GM18517 (cell line): ENCODE results near the gene MYMK.

Source experiments
- ATAC-seq: cut with Tn5 transposase; IDR thresholded peaks from one replicate; pipeline ENCODE4 v1.9.1; 2021; ENCODE audit warnings: mild to moderate bottlenecking, moderate library complexity; ENCODE audit not compliant: unreplicated experiment

MYMK gene

DNA sequence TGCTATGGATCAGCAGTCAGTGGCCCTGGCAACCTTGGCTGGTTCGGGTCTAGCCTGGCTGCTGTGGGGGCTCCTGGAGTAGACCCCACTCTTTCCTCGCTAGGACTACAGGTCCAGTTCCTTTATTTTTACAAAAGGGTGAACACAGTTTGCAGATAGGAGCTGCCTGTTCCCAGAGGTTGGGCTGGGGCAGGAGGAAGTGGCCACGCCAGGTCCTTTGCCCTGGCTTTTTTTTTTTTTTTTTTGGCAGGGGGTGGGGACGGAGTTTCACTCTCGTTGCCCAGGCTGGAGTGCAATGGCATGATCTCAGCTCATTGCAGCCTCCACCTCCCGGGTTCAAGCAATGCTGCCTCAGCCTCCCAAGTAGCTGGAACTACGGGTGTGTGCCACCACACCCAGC lies 53.8 kb downstream of the MYMK start:
- ATAC-seq = no peak

DNA sequence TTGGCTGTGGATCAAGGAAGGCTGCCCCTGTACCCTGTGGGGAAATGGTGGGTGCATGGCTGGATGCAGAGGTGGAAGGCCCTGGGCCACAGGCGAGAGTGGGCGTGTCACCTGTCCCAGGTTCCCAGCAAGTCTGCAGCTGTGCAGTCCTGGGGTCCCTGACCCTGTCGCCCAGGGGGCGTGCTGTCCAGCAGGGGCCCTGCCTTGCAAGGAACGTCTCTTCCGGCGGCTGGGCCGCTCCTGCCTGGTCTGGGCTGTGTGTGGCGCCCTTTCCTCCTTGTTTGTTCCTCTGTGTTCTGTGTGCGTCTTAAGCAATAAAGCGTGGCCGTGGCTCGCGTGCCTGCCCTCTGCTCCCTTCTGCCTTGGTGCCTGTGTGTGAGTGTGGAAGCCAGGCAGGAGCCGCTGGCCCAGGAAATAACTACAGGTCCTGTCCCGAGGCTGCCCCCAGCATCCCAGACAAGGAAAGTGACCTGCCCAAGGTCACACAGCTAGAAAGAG lies 54.3 kb downstream of the MYMK start:
- ATAC-seq = no peak

DNA sequence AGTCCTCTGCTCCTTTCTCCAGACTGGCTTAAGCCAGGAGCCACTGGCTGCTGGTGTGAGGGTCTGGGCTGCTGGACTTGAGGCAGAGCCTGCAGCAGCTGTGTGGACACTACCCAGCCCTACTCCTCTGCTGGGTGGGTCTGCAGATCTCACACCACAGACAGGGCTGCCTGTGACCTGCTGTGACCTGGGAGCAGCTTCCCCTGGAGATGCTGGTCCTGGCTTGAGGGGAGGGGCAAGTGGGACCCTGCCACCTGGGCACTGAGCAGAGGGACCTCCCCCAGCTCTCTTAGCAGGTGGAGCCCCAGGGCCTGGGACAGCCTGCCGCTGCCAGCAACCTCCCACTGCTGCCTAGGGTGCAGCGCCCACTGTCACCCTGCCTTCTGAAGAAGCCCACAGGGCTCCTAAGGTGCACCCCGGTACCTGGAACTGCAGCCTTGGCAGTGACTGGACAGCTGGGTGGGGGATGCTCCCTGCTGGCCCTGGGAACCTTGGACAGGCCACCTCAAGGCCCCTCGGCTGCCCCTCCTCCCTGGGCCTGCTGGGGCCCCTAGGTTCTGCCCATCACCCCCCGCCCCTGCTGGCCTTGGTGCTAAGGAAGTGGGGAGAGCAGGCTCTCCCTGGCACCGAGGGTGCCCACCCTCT lies 55.9 kb downstream of the MYMK start:
- no peak for ATAC-seq

DNA sequence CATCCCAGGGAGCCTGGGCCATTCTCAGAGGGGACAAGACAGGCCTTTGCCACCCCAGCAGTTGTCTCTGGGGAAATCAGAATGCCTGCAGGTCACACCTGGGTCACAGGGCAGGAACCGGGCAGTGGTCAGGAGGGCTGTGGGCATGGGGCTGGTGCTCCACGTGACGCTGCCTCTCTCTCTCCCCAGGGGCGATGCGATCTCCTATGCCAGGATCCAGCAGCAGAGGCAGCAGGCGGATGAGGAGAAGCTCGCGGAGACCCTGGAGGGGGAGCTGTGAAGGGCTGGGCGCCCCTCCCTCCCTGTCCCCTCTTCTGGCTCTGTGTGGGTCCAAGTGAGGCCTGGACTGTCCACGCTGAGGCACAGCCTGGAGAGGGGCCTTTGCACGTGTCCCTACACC lies 56.4 kb downstream of the MYMK start:
- no peak for ATAC-seq

DNA sequence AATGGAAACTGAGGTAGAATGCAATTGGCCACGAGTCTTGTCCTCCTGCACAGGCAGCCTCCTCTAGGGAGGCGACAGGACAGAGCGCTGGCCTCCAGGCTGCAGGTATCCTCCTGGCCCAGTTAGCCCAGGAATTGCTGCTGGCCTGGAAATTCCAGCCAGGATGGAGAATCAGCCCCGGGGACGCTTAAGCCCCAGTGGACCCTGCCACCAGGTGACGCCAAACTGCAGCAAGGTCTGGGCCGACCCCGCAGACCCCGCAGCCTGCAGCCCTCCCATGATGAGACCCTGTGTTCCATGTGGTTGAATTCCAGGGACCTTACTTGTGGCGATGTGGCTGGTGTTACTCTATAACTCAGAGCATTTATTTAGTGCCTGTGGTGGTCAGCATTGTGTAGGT lies 57.7 kb downstream of the MYMK start:
- no peak for ATAC-seq

DNA sequence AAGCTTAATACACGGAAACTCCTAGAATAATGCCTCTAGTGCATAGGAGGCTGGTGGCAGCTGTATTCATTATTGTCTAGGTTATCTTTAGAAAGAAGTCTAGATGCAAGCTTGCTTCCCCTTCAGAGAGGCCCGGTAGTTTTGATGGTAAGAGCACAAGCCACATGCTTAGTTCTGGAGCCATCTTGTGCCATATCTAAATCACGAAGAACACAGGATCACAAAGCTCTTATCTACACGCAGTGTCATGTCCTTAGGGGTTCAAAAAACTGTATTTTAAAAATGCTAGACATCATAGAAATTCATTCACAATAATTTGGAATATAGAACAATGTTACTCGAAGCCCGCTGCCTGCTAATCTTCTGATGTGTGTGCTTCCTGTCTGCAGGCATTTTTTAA lies 58.8 kb downstream of the MYMK start:
- ATAC-seq = no peak

DNA sequence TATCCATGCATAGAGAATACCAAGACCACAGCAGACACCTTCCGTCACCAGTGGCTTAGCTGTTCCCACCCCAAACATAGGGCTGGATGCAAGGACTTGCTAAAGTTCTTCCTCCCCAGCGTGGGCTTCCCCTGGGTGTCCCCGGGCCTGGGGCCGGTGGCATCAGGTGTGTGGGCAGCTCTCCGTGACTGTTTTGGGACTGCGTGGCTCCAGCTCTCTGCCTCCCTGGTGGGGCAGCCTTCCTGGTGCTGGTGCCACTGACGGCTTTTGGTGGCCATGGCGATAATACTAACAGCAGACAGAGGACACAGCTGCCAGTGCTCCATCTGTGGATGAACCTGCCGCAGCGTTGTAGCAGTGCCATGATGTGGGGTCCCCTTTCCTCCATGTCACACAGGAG lies 60.1 kb downstream of the MYMK start:
- ATAC-seq = no peak
